Esophagus squamous epithelium (tissue), 4 donors: ENCODE measurements around the gene BACE2.

Experiments
- CTCF ChIP-seq, 6 experiments: fragments of 450-650 bp in 4 of 6; fragments of 200-600 bp in 2 of 6; sonication (generic) in 2 of 6; IDR thresholded peaks; one replicate each; pipeline ENCODE4 v1.5.1; 2016 to 2019; ENCODE audit warnings: antibody characterized with exemption in 6 of 6, mild to moderate bottlenecking in 4 of 6, moderate library complexity in 4 of 6
- POLR2A ChIP-seq, 4 donors: fragments of 450-650 bp; IDR thresholded peaks; one replicate each; pipeline ENCODE4 v1.6.1; 2017; ENCODE audit warnings: antibody characterized with exemption in 4 of 4, mild to moderate bottlenecking in 4 of 4, moderate library complexity in 3 of 4

GRCh38 chr21:41161428-41161827 lies 6.5 kb upstream of the BACE2 start:
- no peak for TF ChIP-seq CTCF (IDR thresholded peaks at IDR 0.05)
- no peak for TF ChIP-seq POLR2A (IDR thresholded peaks at IDR 0.05)
